Spinal cord (tissue), 10 donors: Measurements from ENCODE around the gene ARID4B. TPM values are rescaled to one million over a fixed set of nuclear protein-coding genes. Genes with fewer than 3 reads are reported as not detected.
"Not testable (repeated sequence)": the region's sequence is repeated elsewhere in the genome, so short reads cannot be mapped to it uniquely, and the experiment has no call there.

ENCODE experiments used
- DNase-seq, 6 donors: peaks; one replicate each; pipeline versions ENCODE4 v3.0.0 to v3.0.0-alpha.2; 2013 to 2015; ENCODE audit warnings: low spot score in 6 of 6, low read depth in 4 of 6
- H3K27ac ChIP-seq: one replicate; pipeline ENCODE4 v1.5.1; 2013; ENCODE audit warnings: low read depth, low read length, control low read depth
- H3K27me3 ChIP-seq: one replicate; pipeline ENCODE4 v1.6.1; 2013; ENCODE audit warnings: low read length; ENCODE audit not compliant: control insufficient read depth, insufficient read depth
- H3K36me3 ChIP-seq: one replicate; pipeline ENCODE4 v1.6.1; 2013; ENCODE audit warnings: low read length; ENCODE audit not compliant: control insufficient read depth, insufficient read depth
- H3K4me1 ChIP-seq: one replicate; pipeline ENCODE4 v1.6.1; 2013; ENCODE audit warnings: low read length; ENCODE audit not compliant: control insufficient read depth, insufficient read depth
- H3K4me3 ChIP-seq: one replicate; pipeline ENCODE4 v1.5.1; 2013; ENCODE audit warnings: low read depth, low read length, control low read depth
- H3K9me3 ChIP-seq: one replicate; pipeline ENCODE4 v1.6.1; 2013; ENCODE audit warnings: low read length; ENCODE audit not compliant: control insufficient read depth, insufficient read depth
- WGBS: methylation state at CpG from one replicate; pipeline ENCODE4 v1.1.5; 2013; ENCODE audit warnings: missing lambda C conversion rate; ENCODE audit not compliant: insufficient coverage; 5-methylcytosine and 5-hydroxymethylcytosine counted together
- polyA plus RNA-seq, 2 donors: library from polyadenylated mRNA; unstranded; fragments of 120-200 nt; gene quantifications; one replicate each; pipeline ENCODE4 v1.2.1, GENCODE V29; 2013; ENCODE audit not compliant: insufficient read length in 2 of 2
- total RNA-seq, 2 donors: library from RNA; depleted of rRNA in 1 of 2; stranded (reverse); fragments of 120-200 nt in 1 of 2; fragments of >200 nt in 1 of 2; gene quantifications; one replicate each; pipeline versions ENCODE4 v1.2.3 to v1.2.4, GENCODE V29; 2013 to 2014
- donor health status: healthy.

Gene ARID4B
- total and polyA plus RNA-seq, 4 donors = 30.9 to 68.0 (median 45.2) TPM

DNA sequence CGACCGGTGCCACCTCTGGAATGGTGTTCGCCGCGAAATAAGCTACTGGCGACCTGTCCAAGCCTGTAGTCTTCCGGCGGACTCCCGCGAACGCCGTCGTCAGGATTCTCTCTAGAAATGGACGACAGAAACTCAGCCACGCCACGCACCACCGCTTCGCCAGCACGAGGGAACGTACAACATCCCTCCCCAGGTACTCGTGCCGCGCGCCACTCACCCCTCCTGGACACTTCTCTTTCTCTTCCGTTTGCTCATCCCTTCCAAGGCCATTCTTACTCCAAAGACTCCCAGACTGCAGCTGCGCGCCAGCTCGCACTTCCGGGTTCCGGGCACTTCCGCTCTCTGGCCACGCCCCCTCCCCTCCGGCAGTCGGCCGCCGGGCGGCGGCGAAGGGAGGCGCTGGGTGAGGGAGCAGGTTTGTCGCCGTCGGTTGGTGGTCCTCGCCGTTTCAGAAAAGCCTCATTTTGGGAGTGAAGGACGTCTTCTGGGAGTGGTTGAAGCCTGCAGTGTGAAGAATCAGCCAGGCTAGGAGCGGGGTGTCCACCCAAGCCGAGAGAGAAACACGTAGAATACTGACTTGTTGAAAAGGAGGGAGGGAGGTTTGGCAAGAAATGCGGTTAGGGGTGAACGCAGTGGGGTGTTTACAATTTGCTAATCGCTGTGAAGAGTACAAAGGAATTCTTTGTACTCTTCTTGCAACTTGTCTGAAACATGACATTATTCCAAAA, 166.9 kb downstream of the ARID4B start, which contains the start of gene RBM34:
TSS of gene RBM34 (minus strand) at position 294 of the 728 bp plus-strand sequence. CDS start at position 270, 24 bp downstream.
- H3K27ac ChIP-seq = peak within 1 kb of the TSS; percentile 91
- peak within 1 kb of the TSS; percentile 96 for H3K4me3 ChIP-seq
- WGBS = under 1% methylated on average over 49 of the region's 52 CpGs
- H3K4me1 ChIP-seq = peaks cover 16% of the 10 kb centered on the region
- peaks cover 27% of the 10 kb centered on the region for H3K36me3 ChIP-seq
- H3K9me3 ChIP-seq = no peaks in the 10 kb centered on the region
- DNase-seq = peak; percentile 79 to 97 (median 85)
- H3K27me3 ChIP-seq = no peaks in the 10 kb centered on the region

DNA sequence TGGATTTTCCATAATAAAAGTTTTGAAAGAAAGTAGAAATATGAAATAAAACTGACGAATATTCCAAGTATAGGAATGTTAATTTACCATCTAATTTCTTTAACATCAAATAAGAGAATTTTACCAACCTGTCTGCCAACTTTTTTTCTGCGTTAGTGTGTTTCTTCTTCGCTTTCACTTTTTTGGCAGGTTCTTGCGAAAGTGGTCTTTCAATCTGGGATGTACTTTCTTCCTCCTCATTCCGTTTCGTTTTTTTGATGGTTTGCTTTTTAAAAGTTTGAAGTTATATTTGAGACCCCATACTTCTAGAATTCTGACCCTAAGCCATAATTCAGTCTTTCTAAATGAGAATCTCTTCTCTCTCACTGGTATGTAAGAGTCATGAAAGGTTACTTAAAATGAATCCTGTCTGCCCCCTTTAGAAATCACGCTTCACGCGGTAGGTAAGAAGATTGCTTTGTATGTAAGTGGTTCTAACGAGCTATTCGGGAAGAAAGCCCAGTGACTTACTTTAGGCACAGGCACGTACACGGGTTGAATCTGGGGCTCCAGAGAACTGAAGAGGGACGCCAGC, 167.5 kb downstream of the ARID4B start:
- peaks cover 16% of the 10 kb centered on the region for H3K4me1 ChIP-seq
- peak in 1 of 6 donors; percentile 12 for DNase-seq
- H3K27ac ChIP-seq = peak overlapping the region; percentile 91
- H3K4me3 ChIP-seq = peak overlapping the region; percentile 96
- no peaks in the 10 kb centered on the region for H3K9me3 ChIP-seq
- no peaks in the 10 kb centered on the region for H3K27me3 ChIP-seq
- WGBS = 11% methylated on average over 10 of the region's 14 CpGs
- H3K36me3 ChIP-seq = peaks cover 28% of the 10 kb centered on the region

DNA sequence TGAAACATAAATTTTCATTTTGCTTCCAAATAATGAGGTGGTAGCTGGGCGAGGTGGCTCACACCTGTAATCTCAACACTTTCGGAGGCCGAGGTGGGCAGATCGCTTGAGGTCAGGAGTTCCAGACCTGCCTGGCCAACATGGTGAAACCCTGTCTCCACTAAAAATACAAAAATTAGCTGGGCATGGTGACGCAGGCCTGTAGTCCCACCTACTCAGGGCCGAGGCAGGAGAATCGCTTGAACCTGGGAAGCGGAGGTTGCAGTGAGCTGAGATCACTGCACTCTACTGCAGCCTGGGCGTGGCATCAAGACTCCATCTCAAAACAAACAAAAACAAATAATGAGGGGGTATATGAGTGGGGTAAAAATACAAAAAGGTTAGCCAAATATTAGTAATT, 168.0 kb downstream of the ARID4B start:
- H3K27ac ChIP-seq, DNase-seq, H3K4me3 ChIP-seq, H3K27me3 ChIP-seq, H3K9me3 ChIP-seq: not testable (repeated sequence)
- Histone ChIP-seq H3K36me3 (peaks cover 31% of the 10 kb centered on the region), H3K4me1 (peaks cover 16% of the 10 kb centered on the region)
- 93% methylated on average over 6 of the region's 9 CpGs for WGBS

DNA sequence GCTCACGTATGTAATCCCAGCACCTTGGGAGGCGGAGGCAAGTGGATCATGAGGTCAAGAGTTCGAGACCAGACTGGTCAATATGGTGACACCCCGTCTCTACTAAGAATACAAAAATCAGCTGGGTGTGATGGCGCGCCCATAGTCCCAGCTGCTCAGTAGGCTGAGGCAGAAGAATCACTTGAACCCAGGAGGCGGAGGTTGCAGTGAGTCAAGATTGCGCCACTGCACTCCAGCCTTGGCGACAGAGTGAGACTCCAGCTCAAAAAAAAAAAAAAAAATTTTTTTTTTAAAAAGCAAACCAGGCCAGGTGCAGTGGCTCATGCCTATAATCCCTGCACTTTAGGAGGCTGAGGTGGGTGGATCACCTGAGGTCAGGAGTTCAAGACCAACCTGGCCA, 168.7 kb downstream of the ARID4B start:
- not testable (repeated sequence) for DNase-seq

DNA sequence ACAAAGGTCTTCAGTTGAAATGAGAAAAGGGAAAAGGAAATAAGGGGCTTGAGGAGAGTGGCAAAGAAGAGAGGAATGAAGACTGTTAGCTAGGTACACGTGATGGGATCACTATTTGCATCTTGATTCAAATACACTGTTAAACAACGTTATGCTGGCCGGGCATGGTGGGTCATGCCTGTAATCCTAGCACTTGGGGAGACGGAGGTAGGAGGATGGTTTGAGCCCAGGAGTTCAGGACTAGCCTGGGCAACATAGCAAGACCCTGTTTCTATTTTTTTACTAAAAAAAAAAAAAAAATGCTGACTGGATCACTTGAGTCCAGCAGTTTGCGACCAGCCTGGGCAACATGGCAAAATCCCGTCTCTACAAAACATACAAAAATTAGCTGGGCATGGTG, 169.3 kb downstream of the ARID4B start:
- Histone ChIP-seq H3K4me3 (no peak overlapping the region), H3K27me3 (no peaks in the 10 kb centered on the region), H3K27ac (no peak overlapping the region), H3K4me1 (peaks cover 16% of the 10 kb centered on the region), H3K36me3 (peaks cover 37% of the 10 kb centered on the region), H3K9me3 (no peaks in the 10 kb centered on the region)
- no peak for DNase-seq
- 100% methylated on average over 2 of the region's 6 CpGs for WGBS

More for the DNA sequence above, 168.7 kb downstream of the ARID4B start:
- H3K9me3 ChIP-seq, H3K27ac ChIP-seq, H3K4me3 ChIP-seq, H3K27me3 ChIP-seq: not testable (repeated sequence)
- Histone ChIP-seq H3K36me3 (peaks cover 32% of the 10 kb centered on the region), H3K4me1 (peaks cover 16% of the 10 kb centered on the region)
- WGBS = 96% methylated on average over 6 of the region's 9 CpGs

DNA sequence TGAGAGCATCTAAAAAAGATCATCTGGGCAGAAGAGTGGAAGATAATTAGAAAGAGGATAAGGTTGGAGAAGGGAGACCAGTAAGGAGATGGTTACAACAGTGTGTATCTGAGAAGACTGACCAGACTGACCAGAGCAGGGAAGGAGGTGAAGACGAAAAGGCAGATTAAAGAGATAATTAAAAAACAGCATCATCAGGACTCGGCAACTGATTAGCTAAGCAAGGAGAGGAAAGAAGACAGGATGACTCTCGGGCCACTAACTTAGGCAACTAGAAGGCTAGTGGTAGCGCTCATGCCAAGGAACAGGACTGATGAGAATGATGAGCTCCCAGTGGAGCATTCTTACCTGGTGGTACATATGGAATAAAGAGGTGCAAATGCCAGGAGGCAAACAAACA, 170.8 kb downstream of the ARID4B start:
- Histone ChIP-seq H3K4me3 (no peak overlapping the region), H3K36me3 (peaks cover 44% of the 10 kb centered on the region), H3K4me1 (peaks cover 16% of the 10 kb centered on the region), H3K9me3 (no peaks in the 10 kb centered on the region), H3K27me3 (no peaks in the 10 kb centered on the region), H3K27ac (no peak overlapping the region)
- WGBS = 95% methylated on average over 4 of the region's 4 CpGs
- DNase-seq = no peak

DNA sequence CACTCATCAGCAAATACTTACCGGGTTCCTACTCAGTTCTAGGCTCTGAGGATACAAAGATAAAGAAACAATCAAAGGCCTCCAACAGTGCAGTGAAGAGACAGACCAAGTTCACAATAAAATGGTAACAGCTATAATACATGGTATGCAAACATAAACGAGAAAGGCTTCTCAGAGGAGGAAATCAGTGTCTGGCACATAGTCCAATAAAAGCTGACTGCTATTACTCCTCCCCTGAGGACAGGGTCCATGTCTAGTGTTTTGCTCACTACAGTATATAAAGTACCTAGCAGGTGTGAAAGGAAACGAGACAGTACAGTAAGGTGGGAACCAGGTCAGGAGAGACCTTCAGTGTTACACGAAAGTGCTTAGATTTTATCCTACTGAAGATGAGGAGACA, 171.2 kb downstream of the ARID4B start:
- Histone ChIP-seq H3K27ac (no peak overlapping the region), H3K36me3 (peaks cover 45% of the 10 kb centered on the region)

DNA sequence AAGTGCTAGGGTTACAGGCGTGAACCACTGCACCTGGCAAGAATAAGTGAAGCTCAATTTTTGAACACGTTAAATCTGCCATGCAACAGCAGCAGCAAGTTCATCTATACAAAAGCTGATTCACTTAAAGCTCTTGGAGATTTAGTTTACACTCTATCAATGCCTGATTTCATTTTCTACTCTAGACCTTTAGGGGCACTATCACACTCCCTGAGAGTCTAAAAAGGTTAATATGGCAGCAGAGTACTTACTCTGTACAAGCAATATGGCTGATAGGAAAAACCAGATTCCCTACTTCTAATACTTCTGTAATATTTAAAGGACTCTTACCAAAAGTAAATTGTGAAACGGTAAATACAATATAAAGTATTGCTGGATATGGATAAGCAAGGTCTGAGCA, 171.7 kb downstream of the ARID4B start:
- peaks cover 49% of the 10 kb centered on the region for H3K36me3 ChIP-seq
- H3K9me3 ChIP-seq = no peaks in the 10 kb centered on the region
- no peaks in the 10 kb centered on the region for H3K27me3 ChIP-seq
- peaks cover 10% of the 10 kb centered on the region for H3K4me1 ChIP-seq
- 100% methylated on average over 2 of the region's 3 CpGs for WGBS
- no peak for DNase-seq
- H3K4me3 ChIP-seq = no peak overlapping the region
- H3K27ac ChIP-seq = no peak overlapping the region

More for the DNA sequence above, 171.2 kb downstream of the ARID4B start:
- Histone ChIP-seq H3K4me3 (no peak overlapping the region), H3K4me1 (peaks cover 13% of the 10 kb centered on the region), H3K9me3 (no peaks in the 10 kb centered on the region), H3K27me3 (no peaks in the 10 kb centered on the region)
- 94% methylated on average over 2 of the region's 4 CpGs for WGBS
- no peak for DNase-seq

DNA sequence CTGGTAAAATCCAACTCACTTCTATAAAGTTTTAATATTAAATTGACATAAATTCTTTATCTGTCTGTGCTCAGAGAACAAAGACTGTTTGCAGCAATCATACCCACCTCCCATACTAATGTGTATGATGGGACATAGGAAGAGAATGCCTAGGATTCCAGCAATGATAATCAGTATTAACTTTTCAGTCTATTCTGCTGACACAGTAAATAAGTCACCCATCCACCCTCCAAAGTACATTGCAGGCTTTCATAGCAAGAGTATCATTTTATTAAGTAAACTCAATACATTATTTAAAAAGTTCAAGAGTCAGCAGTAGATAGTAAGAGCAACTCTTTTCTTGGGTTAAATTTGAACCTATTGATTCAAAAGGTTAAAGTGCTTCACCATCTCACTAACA, 175.7 kb downstream of the ARID4B start:
- no peaks in the 10 kb centered on the region for H3K4me1 ChIP-seq
- H3K9me3 ChIP-seq = no peaks in the 10 kb centered on the region
- DNase-seq = no peak
- H3K27me3 ChIP-seq = no peaks in the 10 kb centered on the region
- no peak overlapping the region for H3K4me3 ChIP-seq
- no peak overlapping the region for H3K27ac ChIP-seq
- H3K36me3 ChIP-seq = peaks cover 48% of the 10 kb centered on the region

DNA sequence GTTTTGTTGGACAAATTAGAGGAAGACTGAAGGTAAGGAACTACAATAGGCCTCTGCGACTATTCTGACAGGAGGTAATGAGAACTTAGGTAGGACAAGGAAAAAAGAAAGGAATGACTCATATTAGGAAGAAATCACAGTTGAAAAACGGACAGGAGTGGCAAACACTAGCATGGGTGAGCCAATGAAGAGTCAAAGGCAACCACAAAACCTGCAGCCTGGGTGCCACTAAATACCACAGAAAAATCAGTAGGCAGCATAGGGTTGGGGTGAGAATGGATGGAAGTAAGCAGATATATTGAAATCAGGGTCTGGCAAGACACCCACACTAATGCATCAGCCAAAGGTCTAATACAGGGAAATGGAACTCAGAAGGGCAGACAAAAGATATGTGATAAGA, 176.9 kb downstream of the ARID4B start:
- Histone ChIP-seq H3K4me3 (no peak overlapping the region), H3K27me3 (no peaks in the 10 kb centered on the region), H3K4me1 (no peaks in the 10 kb centered on the region), H3K27ac (no peak overlapping the region), H3K9me3 (no peaks in the 10 kb centered on the region), H3K36me3 (peaks cover 57% of the 10 kb centered on the region)
- DNase-seq = no peak
- 100% methylated on average over 2 of the region's 2 CpGs for WGBS
